HepG2 (cell line): Measurements from ENCODE around the gene GLIS2. TPM values are rescaled to one million over a fixed set of nuclear protein-coding genes. Genes with fewer than 3 reads are reported as not detected.
A peak's percentile ranks its signal among the peaks of the same experiment; 100 is the strongest.

Source experiments
- CHD2 ChIP-seq: IDR thresholded peaks from 2 replicates; pipeline ENCODE4 v1.6.1; 2011; ENCODE audit warnings: low read depth, low read length, improper control_type of control experiment
- CREM ChIP-seq, 2 experiments: sonication (generic) in 1 of 2; formaldehyde crosslinking in 1 of 2; IDR thresholded peaks; 2 replicates each; pipeline versions ENCODE4 v1.4.0 to v1.6.1; 2016 to 2020; ENCODE audit warnings: antibody characterized with exemption in 1 of 2, mild to moderate bottlenecking in 1 of 2, missing genetic modification reagents in 1 of 2
- ELF3 ChIP-seq: IDR thresholded peaks from 2 replicates; pipeline ENCODE4 v1.6.1; 2016; ENCODE audit warnings: missing genetic modification reagents, missing compliant biosample characterization
- FOXP1 ChIP-seq, 2 experiments: fragments of 450-650 bp in 1 of 2; IDR thresholded peaks; 2 replicates each; pipeline ENCODE4 v1.6.1; 2017 to 2018; ENCODE audit warnings: antibody characterized with exemption in 1 of 2
- GLI4 ChIP-seq: sonication (generic); formaldehyde crosslinking; IDR thresholded peaks from 2 replicates; pipeline ENCODE4 v1.5.1; 2020; ENCODE audit warnings: missing genetic modification reagents, mild to moderate bottlenecking, moderate library complexity, borderline replicate concordance
- JUN ChIP-seq: sonication (generic); formaldehyde crosslinking; IDR thresholded peaks from 2 replicates; pipeline ENCODE4 v1.4.0; 2020; ENCODE audit warnings: mild to moderate bottlenecking, missing genetic modification reagents
- KLF12 ChIP-seq: sonication (generic); formaldehyde crosslinking; IDR thresholded peaks from 2 replicates; pipeline ENCODE4 v1.4.0; 2020; ENCODE audit warnings: missing genetic modification reagents, borderline replicate concordance
- KLF6 ChIP-seq: IDR thresholded peaks from 2 replicates; pipeline ENCODE4 v1.8.0; 2016; ENCODE audit warnings: missing biosample characterization, missing genetic modification reagents
- PHF20 ChIP-seq: sonication (generic); formaldehyde crosslinking; IDR thresholded peaks from 2 replicates; pipeline ENCODE4 v1.5.0; 2020; ENCODE audit warnings: mild to moderate bottlenecking, missing genetic modification reagents
- RXRB ChIP-seq: IDR thresholded peaks from 2 replicates; pipeline ENCODE4 v1.6.1; 2016; ENCODE audit warnings: borderline replicate concordance, missing genetic modification reagents, missing compliant biosample characterization
- SALL2 ChIP-seq: sonication (generic); formaldehyde crosslinking; IDR thresholded peaks from 2 replicates; pipeline ENCODE4 v1.8.1; 2023; ENCODE audit warnings: mild to moderate bottlenecking, missing genetic modification reagents, inconsistent platforms
- SKIL ChIP-seq: sonication (generic); formaldehyde crosslinking; IDR thresholded peaks from 2 replicates; pipeline ENCODE4 v1.8.0; 2022; ENCODE audit warnings: missing genetic modification reagents, mild to moderate bottlenecking, moderate library complexity, borderline replicate concordance
- SNRNP70 ChIP-seq: fragments of 200-400 bp; formaldehyde crosslinking; IDR thresholded peaks from 2 replicates; pipeline ENCODE4 v1.6.1; 2017; ENCODE audit warnings: mild to moderate bottlenecking, low read depth, low read length, moderate library complexity
- ZNF18 ChIP-seq: sonication (generic); formaldehyde crosslinking; IDR thresholded peaks from 2 replicates; pipeline ENCODE4 v1.8.0; 2022; ENCODE audit warnings: mild to moderate bottlenecking, missing genetic modification reagents; ENCODE audit not compliant: insufficient replicate concordance
- ZNF30 ChIP-seq: sonication (generic); formaldehyde crosslinking; IDR thresholded peaks from 2 replicates; pipeline ENCODE4 v1.5.0; 2020; ENCODE audit warnings: mild to moderate bottlenecking, missing genetic modification reagents
- ZNF350 ChIP-seq: sonication (generic); formaldehyde crosslinking; IDR thresholded peaks from 2 replicates; pipeline ENCODE4 v1.4.0; 2020; ENCODE audit warnings: mild to moderate bottlenecking, low read depth, missing genetic modification reagents, borderline replicate concordance
- ZNF430 ChIP-seq: sonication (generic); formaldehyde crosslinking; IDR thresholded peaks from 2 replicates; pipeline ENCODE4 v1.9.0; 2021; ENCODE audit warnings: mild to moderate bottlenecking, missing genetic modification reagents
- ZNF841 ChIP-seq: sonication (generic); formaldehyde crosslinking; IDR thresholded peaks from 2 replicates; pipeline ENCODE4 v1.8.1; 2023; ENCODE audit warnings: missing genetic modification reagents, borderline replicate concordance
- ZSCAN20 ChIP-seq: sonication (generic); formaldehyde crosslinking; IDR thresholded peaks from 2 replicates; pipeline ENCODE4 v1.4.0; 2020; ENCODE audit warnings: missing genetic modification reagents, mild to moderate bottlenecking, borderline replicate concordance
- polyA plus RNA-seq, 8 experiments: library from polyadenylated mRNA; depleted of rRNA in 3 of 8; stranded (reverse) in 7 of 8; unstranded in 1 of 8; fragments of >200 nt; fragmentation: Illumina TruSeq in 4 of 8; extraction: Trizol in 4 of 8; gene quantifications; 2 replicates each; pipeline versions ENCODE4 v1.2.1 to v1.2.3, GENCODE V29; 2011 to 2016; ENCODE audit warnings: low read depth in 4 of 8, missing spikeins in 1 of 8, mixed read lengths in 1 of 8; ENCODE audit not compliant: insufficient read depth in 1 of 8
- total RNA-seq, 5 experiments: library from RNA; depleted of rRNA; stranded (reverse); fragments of >200 nt; fragmentation: Illumina TruSeq; extraction: Trizol; gene quantifications; 2 replicates each; pipeline ENCODE4 v1.2.3, GENCODE V29; 2016; ENCODE audit warnings: low read depth in 1 of 5
- TF ChIP-seq, protein P1 (sequence below): sonication (generic); formaldehyde crosslinking; IDR thresholded peaks from 2 replicates; pipeline ENCODE4 v1.8.0; 2022; ENCODE audit warnings: missing genetic modification reagents, mild to moderate bottlenecking, borderline replicate concordance

GLIS2 gene
- total and polyA plus RNA-seq, 2 of the 13 experiments (the other 11 are each of a cell fraction or from before 2014, with no cell fraction given) = 0.28 to 0.29 TPM

- TF ChIP-seq, protein P1, sequence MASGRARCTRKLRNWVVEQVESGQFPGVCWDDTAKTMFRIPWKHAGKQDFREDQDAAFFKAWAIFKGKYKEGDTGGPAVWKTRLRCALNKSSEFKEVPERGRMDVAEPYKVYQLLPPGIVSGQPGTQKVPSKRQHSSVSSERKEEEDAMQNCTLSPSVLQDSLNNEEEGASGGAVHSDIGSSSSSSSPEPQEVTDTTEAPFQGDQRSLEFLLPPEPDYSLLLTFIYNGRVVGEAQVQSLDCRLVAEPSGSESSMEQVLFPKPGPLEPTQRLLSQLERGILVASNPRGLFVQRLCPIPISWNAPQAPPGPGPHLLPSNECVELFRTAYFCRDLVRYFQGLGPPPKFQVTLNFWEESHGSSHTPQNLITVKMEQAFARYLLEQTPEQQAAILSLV (CRISPR knock-in tag) = no peak
- TF ChIP-seq KLF6 (CRISPR knock-in tag) (no peak), GLI4 (no peak), CHD2 (no peak), SNRNP70 (no peak), SALL2 (CRISPR knock-in tag) (no peak), ZSCAN20 (no peak), SKIL (CRISPR knock-in tag) (peak; percentile 80), FOXP1 (IDR thresholded peaks at IDR 0.05) (no peak), FOXP1 (CRISPR knock-in tag; IDR thresholded peaks at IDR 0.05) (0 out of 2 replicates have a peak, but pooled peaks have one; percentile 12), JUN (CRISPR knock-in tag) (no peak), PHF20 (CRISPR knock-in tag) (no peak), ZNF350 (CRISPR knock-in tag) (no peak; the same call in 1 of the 2 replicates), ZNF30 (no peak), ZNF18 (CRISPR knock-in tag) (peak; percentile 14), ELF3 (peak; percentile 64), KLF12 (CRISPR knock-in tag) (no peak), ZNF841 (CRISPR knock-in tag) (no peak), RXRB (CRISPR knock-in tag) (peak; percentile 44; the same call in 1 of the 2 replicates), CREM (IDR thresholded peaks at IDR 0.05) (no peak), CREM (CRISPR knock-in tag; IDR thresholded peaks at IDR 0.05) (no peak), ZNF430 (no peak)
- TF ChIP-seq, all 625 proteins: peak for 22
Measured at GRCh38 chr16:4328782-4329775, 13.2 kb downstream of the GLIS2 start (continued).
